OCI-LY7 (cell line): ENCODE data around the gene PPCS.

ENCODE experiments used
- EZH2phosphoT487 ChIP-seq: fragments of 200-600 bp; sonication (generic); IDR thresholded peaks from 2 replicates; pipeline ENCODE4 v1.6.1; 2018; ENCODE audit warnings: low read depth, borderline replicate concordance, mild to moderate bottlenecking, mixed run types, antibody characterized with exemption, low read length, moderate library complexity, mixed read lengths
- TF ChIP-seq, protein P1 (sequence below): fragments of 200-600 bp; sonication (generic); conservative IDR thresholded peaks from 2 replicates; pipeline ENCODE4 v1.5.1; 2014; ENCODE audit warnings: mild to moderate bottlenecking, antibody characterized with exemption, low read length, moderate library complexity, mixed read lengths

DNA sequence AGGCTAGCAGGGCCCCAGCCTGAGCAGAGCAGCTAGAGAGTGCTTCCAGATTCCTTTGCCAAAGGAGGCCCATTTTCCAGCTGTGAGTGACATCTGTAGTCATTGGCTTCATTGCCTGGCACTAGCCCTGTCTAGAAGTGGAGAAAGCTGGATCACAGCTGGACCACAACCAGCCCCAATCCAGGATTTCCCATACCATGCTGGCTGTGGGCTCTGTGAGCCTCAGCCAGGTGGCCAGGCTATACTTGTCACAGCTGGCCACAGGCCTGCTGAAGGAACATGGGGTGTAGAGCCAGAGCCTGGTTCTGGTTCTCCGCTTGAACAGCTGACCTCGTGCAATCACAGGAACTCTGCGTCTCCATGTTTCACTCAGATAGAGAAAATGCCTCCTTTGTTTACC lies 39.2 kb upstream of the PPCS start:
- TF ChIP-seq, protein P1, sequence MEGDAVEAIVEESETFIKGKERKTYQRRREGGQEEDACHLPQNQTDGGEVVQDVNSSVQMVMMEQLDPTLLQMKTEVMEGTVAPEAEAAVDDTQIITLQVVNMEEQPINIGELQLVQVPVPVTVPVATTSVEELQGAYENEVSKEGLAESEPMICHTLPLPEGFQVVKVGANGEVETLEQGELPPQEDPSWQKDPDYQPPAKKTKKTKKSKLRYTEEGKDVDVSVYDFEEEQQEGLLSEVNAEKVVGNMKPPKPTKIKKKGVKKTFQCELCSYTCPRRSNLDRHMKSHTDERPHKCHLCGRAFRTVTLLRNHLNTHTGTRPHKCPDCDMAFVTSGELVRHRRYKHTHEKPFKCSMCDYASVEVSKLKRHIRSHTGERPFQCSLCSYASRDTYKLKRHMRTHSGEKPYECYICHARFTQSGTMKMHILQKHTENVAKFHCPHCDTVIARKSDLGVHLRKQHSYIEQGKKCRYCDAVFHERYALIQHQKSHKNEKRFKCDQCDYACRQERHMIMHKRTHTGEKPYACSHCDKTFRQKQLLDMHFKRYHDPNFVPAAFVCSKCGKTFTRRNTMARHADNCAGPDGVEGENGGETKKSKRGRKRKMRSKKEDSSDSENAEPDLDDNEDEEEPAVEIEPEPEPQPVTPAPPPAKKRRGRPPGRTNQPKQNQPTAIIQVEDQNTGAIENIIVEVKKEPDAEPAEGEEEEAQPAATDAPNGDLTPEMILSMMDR: no peak
- TF ChIP-seq EZH2phosphoT487: no peak
